GM06990 (cell line): ENCODE results near the gene CPXM2.

Experiments used
- DNase-seq: peaks from one replicate; pipeline ENCODE4 v3.0.0-alpha.2; 2011; ENCODE audit not compliant: insufficient read length; ENCODE audit errors: extremely low read depth
- H3K27me3 ChIP-seq: replicated peaks from 2 replicates; pipeline ENCODE4 v1.6.0; 2011; ENCODE audit warnings: low read length; ENCODE audit not compliant: control insufficient read depth, insufficient read depth
- H3K36me3 ChIP-seq: 2 replicates; pipeline ENCODE4 v1.5.1; 2011; ENCODE audit warnings: low read length; ENCODE audit not compliant: control insufficient read depth, insufficient read depth
- H3K4me3 ChIP-seq: replicated peaks from 2 replicates; pipeline ENCODE4 v1.5.1; 2011; ENCODE audit warnings: low read depth, mild to moderate bottlenecking, control low read depth, low read length
- TF ChIP-seq, protein P1 (sequence below): IDR thresholded peaks from 2 replicates; pipeline ENCODE4 v1.5.1; 2011; ENCODE audit warnings: low read length, control low read depth, mild to moderate bottlenecking, inconsistent platforms; ENCODE audit not compliant: insufficient read depth, poor library complexity, severe bottlenecking

The CPXM2 gene

DNA sequence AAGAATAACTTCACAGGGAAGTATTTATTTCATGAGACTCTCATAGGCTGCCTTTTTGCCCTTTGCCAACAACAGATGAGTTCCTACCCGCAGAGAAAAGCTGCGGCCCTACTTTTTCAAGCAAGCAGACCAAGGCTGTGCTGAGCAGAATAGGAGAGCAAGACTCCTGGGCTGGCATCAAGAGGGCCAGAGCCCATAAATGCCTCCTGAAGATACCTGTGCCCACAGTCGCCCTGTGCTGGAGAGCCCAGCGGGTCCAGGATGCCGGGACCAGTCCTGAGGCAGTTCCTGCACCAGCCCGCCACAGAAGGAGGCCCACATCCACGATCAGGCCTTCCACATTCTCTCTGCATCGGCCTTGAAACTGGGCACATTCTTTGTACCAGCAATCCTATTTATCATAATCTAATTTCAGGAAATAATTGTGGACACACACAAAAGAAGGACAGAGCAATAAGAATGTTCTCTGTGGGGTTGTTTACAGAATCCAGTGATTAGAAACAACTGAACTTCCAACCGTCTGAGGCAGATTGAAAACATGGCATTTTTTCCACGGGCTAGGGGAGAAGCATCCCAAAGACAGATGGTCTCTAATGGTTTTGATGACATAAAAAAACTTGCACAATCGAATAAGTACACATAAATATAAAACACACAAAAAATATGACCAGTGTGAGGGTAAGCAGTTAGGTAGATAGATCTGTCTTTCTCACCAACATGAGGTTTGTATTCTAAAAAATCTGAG is 95.6 kb downstream of the CPXM2 start:
- Histone ChIP-seq H3K36me3 (no peaks in the 10 kb centered on the region), H3K27me3 (peaks cover 2% of the 10 kb centered on the region; the same call in 1 of the 2 replicates), H3K4me3 (no peak overlapping the region)
- TF ChIP-seq, protein P1, sequence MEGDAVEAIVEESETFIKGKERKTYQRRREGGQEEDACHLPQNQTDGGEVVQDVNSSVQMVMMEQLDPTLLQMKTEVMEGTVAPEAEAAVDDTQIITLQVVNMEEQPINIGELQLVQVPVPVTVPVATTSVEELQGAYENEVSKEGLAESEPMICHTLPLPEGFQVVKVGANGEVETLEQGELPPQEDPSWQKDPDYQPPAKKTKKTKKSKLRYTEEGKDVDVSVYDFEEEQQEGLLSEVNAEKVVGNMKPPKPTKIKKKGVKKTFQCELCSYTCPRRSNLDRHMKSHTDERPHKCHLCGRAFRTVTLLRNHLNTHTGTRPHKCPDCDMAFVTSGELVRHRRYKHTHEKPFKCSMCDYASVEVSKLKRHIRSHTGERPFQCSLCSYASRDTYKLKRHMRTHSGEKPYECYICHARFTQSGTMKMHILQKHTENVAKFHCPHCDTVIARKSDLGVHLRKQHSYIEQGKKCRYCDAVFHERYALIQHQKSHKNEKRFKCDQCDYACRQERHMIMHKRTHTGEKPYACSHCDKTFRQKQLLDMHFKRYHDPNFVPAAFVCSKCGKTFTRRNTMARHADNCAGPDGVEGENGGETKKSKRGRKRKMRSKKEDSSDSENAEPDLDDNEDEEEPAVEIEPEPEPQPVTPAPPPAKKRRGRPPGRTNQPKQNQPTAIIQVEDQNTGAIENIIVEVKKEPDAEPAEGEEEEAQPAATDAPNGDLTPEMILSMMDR: no peak
- DNase-seq: no peak

DNA sequence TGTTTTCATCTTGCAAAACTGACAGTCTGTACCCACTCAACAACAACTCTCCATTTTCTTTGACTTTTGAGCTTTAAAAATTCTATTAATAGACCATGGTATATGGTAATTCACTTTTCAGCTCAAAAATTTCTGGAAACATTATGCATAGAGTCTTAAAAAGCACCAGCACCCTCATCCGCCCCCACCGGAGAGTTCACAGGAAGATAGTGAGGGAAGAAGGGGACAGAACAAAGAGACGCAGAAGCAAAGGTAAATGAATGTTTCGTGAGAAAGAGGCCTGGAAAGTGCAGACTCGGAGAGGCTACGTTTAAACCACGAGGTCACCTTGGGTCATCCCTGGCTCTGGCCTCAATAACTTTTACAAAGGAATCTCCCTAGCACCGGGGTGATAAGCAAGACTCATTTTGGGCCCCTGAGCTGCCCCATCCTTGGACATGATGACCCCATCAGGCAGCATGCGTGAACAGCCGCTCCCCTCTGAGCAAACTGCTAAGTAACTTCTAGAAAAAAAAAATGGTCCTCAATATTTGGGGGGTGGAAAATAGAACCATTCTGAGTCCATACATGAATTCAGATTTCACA is 96.3 kb downstream of the CPXM2 start:
- Histone ChIP-seq H3K36me3 (no peaks in the 10 kb centered on the region), H3K27me3 (peaks cover 2% of the 10 kb centered on the region; the same call in 1 of the 2 replicates), H3K4me3 (no peak overlapping the region)
- DNase-seq: no peak
- TF ChIP-seq, protein P1: no peak

DNA sequence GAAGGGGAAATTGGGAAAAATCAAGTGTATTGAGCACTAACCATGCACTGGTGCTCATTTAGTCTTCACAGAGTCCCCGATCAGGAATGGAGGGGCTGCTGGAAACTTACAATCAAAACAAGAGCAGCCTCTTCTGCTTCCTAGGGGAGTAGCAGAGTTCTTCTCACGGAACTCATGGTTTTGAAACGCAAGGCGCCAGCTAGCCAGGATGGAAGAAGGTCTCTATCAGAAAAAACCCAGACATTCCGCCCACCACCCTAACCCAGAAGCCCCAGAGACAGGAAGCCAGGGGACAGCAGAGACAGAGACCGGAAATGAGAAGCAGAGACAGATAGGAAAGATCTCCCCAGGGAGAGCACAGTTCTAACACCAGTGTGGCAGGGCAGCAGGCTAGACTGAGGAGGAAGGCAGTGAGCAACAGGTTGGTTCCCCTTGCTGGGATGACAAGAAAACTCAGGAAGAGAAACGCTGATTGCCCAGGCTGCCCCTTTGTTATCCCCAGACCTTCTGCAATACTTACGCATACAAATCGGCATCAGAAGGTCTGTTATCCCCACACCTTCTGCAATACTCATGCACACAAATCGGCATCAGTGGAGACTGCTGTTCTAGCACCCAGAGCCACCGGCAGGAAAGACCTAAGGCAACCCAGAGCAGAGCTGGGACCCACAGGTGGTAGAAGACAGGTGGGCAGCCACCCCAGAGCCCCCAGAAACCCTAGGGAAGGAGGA is 99.2 kb downstream of the CPXM2 start:
- H3K4me3 ChIP-seq: no peak overlapping the region
- H3K27me3 ChIP-seq: peaks cover 2% of the 10 kb centered on the region
- TF ChIP-seq, protein P1: no peak
- no peak for DNase-seq
- H3K36me3 ChIP-seq: no peaks in the 10 kb centered on the region

DNA sequence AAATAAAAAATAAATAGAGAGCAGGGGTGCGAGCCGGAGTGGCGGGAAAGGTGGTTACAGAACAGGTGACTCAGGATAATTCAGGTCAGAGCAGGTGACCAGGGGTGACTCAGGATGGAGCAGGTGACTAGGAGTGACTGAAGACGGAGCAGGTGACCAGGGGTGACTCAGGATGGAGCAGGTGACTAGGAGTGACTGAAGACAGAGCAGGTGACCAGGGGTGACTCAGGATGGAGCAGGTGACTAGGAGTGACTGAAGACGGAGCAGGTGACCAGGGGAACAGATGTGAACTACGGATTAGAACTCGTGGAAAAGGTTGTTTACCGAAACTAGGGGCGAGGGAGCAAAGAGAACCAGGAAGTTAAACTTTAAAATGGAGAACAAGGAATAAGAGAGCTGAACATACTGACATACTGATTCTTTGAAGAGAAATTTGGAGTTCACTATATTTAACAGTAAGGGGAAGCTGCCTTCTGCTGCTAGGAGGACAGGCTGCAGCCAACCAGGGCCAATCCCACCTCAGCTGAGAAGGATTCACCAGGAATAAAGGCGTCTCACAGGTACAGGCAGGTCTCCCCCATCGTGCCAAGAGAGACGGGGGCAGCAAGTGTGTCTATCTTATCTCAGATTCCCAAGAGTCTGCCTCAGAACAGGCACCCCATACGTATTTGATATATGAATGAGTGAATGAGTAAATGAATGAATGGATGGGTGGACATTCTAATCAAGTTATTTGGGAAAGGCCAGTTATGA is 101.3 kb downstream of the CPXM2 start:
- TF ChIP-seq, protein P1: no peak
- DNase-seq: no peak
- Histone ChIP-seq H3K36me3 (no peaks in the 10 kb centered on the region), H3K4me3 (no peak overlapping the region), H3K27me3 (peaks cover 2% of the 10 kb centered on the region)

DNA sequence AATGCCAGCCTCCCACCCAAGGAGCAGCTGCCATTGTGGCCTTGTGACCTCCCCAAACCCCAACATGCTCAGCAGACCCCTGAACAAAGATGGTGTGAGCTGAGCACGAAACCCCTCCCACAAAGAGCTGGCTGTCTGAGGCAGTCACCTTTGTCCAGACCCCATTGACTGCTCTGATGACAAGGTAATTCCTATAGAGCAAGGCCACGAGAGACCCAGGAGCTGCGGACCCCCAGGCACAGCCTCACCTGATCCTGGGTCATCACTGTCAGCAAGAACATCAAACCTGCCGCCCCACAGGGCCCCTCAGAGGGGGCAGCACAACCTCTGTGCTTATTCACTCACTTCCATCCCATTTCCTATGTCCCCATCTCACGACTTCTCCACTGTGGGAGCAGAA is 102.6 kb downstream of the CPXM2 start:
- H3K36me3 ChIP-seq: no peaks in the 10 kb centered on the region
- H3K4me3 ChIP-seq: no peak overlapping the region
- no peaks in the 10 kb centered on the region; the same call in none of the 2 replicates for H3K27me3 ChIP-seq
- TF ChIP-seq, protein P1: no peak
- DNase-seq: no peak
